DOHH2 (cell line): Measurements from ENCODE around the gene CAMTA1.

Source experiments
- H3F3A ChIP-seq: fragments of 200-600 bp; sonication (generic), shearing (Covaris generic); 2 replicates; pipeline ENCODE4 v1.6.0; 2016; ENCODE audit warnings: antibody characterized with exemption, mild to moderate bottlenecking; ENCODE audit not compliant: control insufficient read depth, insufficient read depth
- H3K27ac ChIP-seq: fragments of 200-600 bp; sonication (generic); 2 replicates; pipeline ENCODE4 v1.5.1; 2014; ENCODE audit warnings: low read depth, mild to moderate bottlenecking, low read length, moderate library complexity
- H3K27me3 ChIP-seq: fragments of 200-600 bp; sonication (generic); 2 replicates; pipeline ENCODE4 v1.6.1; 2014; ENCODE audit warnings: mild to moderate bottlenecking, low read length, mixed read lengths; ENCODE audit not compliant: control insufficient read depth
- H3K36me3 ChIP-seq: fragments of 200-600 bp; sonication (generic); 2 replicates; pipeline ENCODE4 v1.6.1; 2014; ENCODE audit warnings: mild to moderate bottlenecking, low read length, moderate library complexity, mixed read lengths; ENCODE audit not compliant: control insufficient read depth
- H3K4me1 ChIP-seq: fragments of 200-600 bp; sonication (generic); 2 replicates; pipeline ENCODE4 v1.6.1; 2014; ENCODE audit warnings: mild to moderate bottlenecking, low read length, mixed read lengths; ENCODE audit not compliant: control insufficient read depth
- H3K4me2 ChIP-seq: fragments of 200-600 bp; sonication (generic); 2 replicates; pipeline ENCODE4 v1.6.0; 2014; ENCODE audit warnings: mild to moderate bottlenecking, low read length, moderate library complexity
- H3K4me3 ChIP-seq: fragments of 200-600 bp; sonication (generic); 2 replicates; pipeline ENCODE4 v1.5.1; 2014; ENCODE audit warnings: mild to moderate bottlenecking, low read length, mixed read lengths
- H3K79me2 ChIP-seq: fragments of 200-600 bp; sonication (generic); 2 replicates; pipeline ENCODE4 v1.6.1; 2014; ENCODE audit warnings: mild to moderate bottlenecking, low read length, mixed read lengths; ENCODE audit not compliant: control insufficient read depth
- H3K9me2 ChIP-seq: fragments of 200-600 bp; sonication (generic); replicated peaks from 2 replicates; pipeline ENCODE4 v1.6.1; 2014; ENCODE audit warnings: mild to moderate bottlenecking, low read length, mixed read lengths; ENCODE audit not compliant: control insufficient read depth
- H3K9me3 ChIP-seq: fragments of 200-600 bp; sonication (generic); 2 replicates; pipeline ENCODE4 v1.6.1; 2014; ENCODE audit warnings: antibody characterized with exemption, low read length, mixed read lengths; ENCODE audit not compliant: control insufficient read depth, insufficient read depth
- H4K20me1 ChIP-seq: fragments of 200-600 bp; sonication (generic); 2 replicates; pipeline ENCODE4 v1.6.0; 2014; ENCODE audit warnings: low read depth, mild to moderate bottlenecking, antibody characterized with exemption, low read length, moderate library complexity; ENCODE audit not compliant: control insufficient read depth, insufficient read depth
- CTCF ChIP-seq: fragments of 200-600 bp; sonication (generic); IDR thresholded peaks from one replicate; pipeline ENCODE4 v1.5.1; 2014; ENCODE audit warnings: antibody characterized with exemption, mild to moderate bottlenecking, low read depth, low read length; ENCODE audit not compliant: poor library complexity, severe bottlenecking
- EZH2phosphoT487 ChIP-seq: fragments of 200-600 bp; sonication (generic); IDR thresholded peaks from 2 replicates; pipeline ENCODE4 v1.6.1; 2017; ENCODE audit warnings: borderline replicate concordance, mild to moderate bottlenecking, antibody characterized with exemption, low read length, moderate library complexity, mixed read lengths

CAMTA1 gene

GRCh38 chr1:7460807-7461206 is 675.6 kb downstream of the CAMTA1 start:
- H3K79me2 ChIP-seq: no peaks in the 10 kb centered on the region
- no peaks in the 10 kb centered on the region for H3K27me3 ChIP-seq

GRCh38 chr1:7462617-7463016 is 677.4 kb downstream of the CAMTA1 start:
- no peaks in the 10 kb centered on the region for H3F3A ChIP-seq
- TF ChIP-seq EZH2phosphoT487 (no peak), CTCF (no peak)
- no peaks in the 10 kb centered on the region for H3K27me3 ChIP-seq
- H3K9me3 ChIP-seq: no peaks in the 10 kb centered on the region
- H3K9me2 ChIP-seq: no peaks in the 10 kb centered on the region
- no peaks in the 10 kb centered on the region for H3K79me2 ChIP-seq
- H3K4me1 ChIP-seq: no peaks in the 10 kb centered on the region
- H3K4me2 ChIP-seq: no peak overlapping the region
- no peaks in the 10 kb centered on the region for H4K20me1 ChIP-seq
- no peak overlapping the region for H3K4me3 ChIP-seq
- no peak overlapping the region for H3K27ac ChIP-seq
- no peaks in the 10 kb centered on the region for H3K36me3 ChIP-seq

More at GRCh38 chr1:7460807-7461206, 675.6 kb downstream of the CAMTA1 start:
- no peaks in the 10 kb centered on the region for H3K9me3 ChIP-seq
- no peaks in the 10 kb centered on the region for H3K36me3 ChIP-seq
- no peak overlapping the region for H3K4me2 ChIP-seq
- no peaks in the 10 kb centered on the region for H3F3A ChIP-seq
- no peaks in the 10 kb centered on the region for H3K9me2 ChIP-seq
- no peaks in the 10 kb centered on the region for H3K4me1 ChIP-seq
- H4K20me1 ChIP-seq: no peaks in the 10 kb centered on the region
- no peak overlapping the region for H3K4me3 ChIP-seq
- no peak for TF ChIP-seq CTCF
- TF ChIP-seq EZH2phosphoT487: no peak
- H3K27ac ChIP-seq: no peak overlapping the region

GRCh38 chr1:7463526-7463925 is 678.3 kb downstream of the CAMTA1 start:
- no peaks in the 10 kb centered on the region for H3K4me1 ChIP-seq
- no peak overlapping the region for H3K27ac ChIP-seq
- no peaks in the 10 kb centered on the region for H3K79me2 ChIP-seq
- H3K9me3 ChIP-seq: no peaks in the 10 kb centered on the region
- H3K9me2 ChIP-seq: no peaks in the 10 kb centered on the region
- no peaks in the 10 kb centered on the region for H4K20me1 ChIP-seq
- H3K36me3 ChIP-seq: no peaks in the 10 kb centered on the region
- H3K4me3 ChIP-seq: no peak overlapping the region
- H3K27me3 ChIP-seq: no peaks in the 10 kb centered on the region
- no peak for TF ChIP-seq EZH2phosphoT487
- no peak for TF ChIP-seq CTCF
- no peaks in the 10 kb centered on the region for H3F3A ChIP-seq
- H3K4me2 ChIP-seq: no peak overlapping the region

GRCh38 chr1:7464736-7465135 is 679.5 kb downstream of the CAMTA1 start:
- no peaks in the 10 kb centered on the region for H4K20me1 ChIP-seq
- no peaks in the 10 kb centered on the region for H3F3A ChIP-seq
- H3K4me2 ChIP-seq: no peak overlapping the region
- H3K9me3 ChIP-seq: no peaks in the 10 kb centered on the region
- H3K27ac ChIP-seq: no peak overlapping the region
- no peaks in the 10 kb centered on the region for H3K27me3 ChIP-seq
- no peak for TF ChIP-seq CTCF
- TF ChIP-seq EZH2phosphoT487: no peak
- no peaks in the 10 kb centered on the region for H3K4me1 ChIP-seq
- H3K4me3 ChIP-seq: no peak overlapping the region
- H3K9me2 ChIP-seq: no peaks in the 10 kb centered on the region
- no peaks in the 10 kb centered on the region for H3K79me2 ChIP-seq
- H3K36me3 ChIP-seq: no peaks in the 10 kb centered on the region
